GM21717 (cell line): Measurements from ENCODE around the gene KCNIP4.

Source experiments
- ATAC-seq: cut with Tn5 transposase; IDR thresholded peaks from one replicate; pipeline ENCODE4 v1.9.1; 2021; ENCODE audit warnings: mild to moderate bottlenecking, moderate library complexity; ENCODE audit not compliant: unreplicated experiment

Gene KCNIP4

DNA sequence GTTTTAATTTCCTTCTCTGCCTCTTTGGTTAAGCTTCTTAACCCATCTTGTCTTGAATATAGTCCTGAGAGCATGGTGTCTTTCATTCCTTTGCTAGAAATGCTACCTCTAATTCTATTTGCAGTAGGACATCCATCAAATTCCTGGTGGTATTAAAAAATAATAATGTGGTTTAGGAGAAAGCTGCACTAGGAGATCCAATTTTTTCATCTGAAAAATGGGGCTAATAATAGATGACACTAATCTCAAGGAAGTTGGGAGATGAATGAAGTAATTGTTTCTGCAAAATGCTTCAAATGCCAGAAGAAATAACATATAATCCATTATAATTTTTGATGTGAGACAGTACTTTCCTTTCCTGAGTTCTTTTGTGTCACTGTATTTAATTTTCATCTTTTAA is 1053.4 kb downstream of the KCNIP4 start:
- ATAC-seq: no peak

DNA sequence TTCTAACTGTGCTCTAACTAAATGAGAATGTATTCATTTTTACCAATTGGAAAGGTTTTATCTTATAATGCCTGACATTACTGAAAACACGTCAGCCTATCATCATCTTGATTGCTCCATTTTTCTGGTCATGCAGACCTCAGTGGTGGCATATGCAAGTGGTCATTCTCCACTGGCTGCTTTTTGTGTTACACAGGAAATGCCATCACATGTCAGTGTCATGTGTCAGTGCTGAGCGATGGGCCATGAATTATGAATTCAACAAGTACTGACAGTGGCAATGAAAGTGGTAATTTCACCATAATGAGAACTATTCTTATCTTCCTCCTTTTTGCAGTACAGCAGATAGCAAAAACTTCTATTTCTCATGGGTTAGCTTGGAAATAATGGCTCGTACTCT is 1057.8 kb downstream of the KCNIP4 start:
- no peak for ATAC-seq

DNA sequence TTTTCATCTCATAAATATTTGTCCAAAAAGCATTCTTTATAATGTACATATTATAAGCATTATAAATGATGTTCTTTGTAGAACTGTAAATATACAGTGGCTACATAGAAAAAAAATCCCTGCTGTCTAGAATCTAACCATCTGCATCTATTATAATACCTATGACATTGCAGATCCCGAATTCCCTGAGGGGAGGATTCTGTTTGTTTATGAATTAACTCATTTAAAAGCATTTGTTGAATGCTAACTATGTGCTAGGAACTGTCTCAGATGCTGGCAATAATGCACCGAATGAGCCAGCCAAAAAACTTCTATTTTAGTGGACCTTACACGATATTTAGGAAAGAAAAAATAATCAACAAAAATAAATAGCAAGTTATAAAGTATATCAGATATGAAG is 1058.7 kb downstream of the KCNIP4 start:
- ATAC-seq: no peak

DNA sequence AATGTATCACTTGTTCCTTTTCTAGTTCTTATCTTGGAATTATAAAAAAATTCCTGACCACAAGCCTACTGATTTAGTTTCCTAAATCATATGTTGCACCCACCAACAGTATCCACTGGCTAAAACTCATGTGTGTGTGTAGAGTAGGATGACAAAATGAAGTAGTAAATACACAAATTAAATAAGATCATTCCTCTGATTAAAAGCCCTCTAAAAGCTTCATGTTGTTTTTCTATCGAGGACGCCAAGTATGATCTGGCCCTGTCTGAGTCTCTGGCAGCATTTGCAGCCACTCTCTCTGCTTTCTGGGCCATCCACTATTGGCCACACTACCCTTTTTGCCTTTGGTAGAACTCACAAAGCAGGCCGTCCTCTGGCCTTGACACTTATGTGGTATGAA is 1064.9 kb downstream of the KCNIP4 start:
- ATAC-seq: no peak

DNA sequence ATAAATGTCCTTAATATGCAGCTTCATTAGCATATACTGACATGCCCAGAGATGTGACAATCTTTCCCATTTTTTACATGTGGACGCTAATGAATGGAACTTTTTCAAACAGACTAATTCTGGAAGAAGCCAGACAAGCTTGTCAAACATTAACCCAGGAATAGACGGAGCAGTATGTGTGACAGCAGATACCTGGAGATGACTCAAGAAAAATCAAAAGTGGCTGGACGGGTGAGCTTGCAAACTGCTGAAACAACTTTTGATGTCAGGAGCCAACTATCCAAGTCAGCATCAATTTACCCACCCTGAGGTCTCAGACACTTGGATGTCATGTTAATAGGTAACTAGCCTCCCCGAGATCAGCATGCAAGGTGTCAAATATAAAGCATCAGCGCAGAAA is 1065.3 kb downstream of the KCNIP4 start:
- ATAC-seq: no peak

DNA sequence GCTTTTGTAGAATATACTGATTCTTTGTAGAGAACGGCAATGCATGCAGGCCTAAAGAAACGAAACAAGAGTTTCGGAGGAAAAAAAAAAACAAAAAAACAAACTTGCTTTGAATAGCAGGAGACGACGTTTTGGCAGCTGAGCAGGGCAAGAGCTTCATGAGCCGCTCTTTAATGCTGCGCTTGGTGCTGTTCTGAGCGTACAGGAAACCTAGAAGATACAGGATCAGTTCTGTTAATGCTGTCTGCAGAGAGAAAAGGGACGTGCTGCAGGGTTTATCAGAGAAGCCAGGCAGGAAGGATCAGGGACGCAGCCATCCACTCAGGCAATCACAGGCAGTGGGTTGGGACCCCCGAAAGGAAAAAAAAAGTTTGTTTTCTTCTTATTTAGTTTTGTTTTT is 1066.1 kb downstream of the KCNIP4 start:
- no peak for ATAC-seq

DNA sequence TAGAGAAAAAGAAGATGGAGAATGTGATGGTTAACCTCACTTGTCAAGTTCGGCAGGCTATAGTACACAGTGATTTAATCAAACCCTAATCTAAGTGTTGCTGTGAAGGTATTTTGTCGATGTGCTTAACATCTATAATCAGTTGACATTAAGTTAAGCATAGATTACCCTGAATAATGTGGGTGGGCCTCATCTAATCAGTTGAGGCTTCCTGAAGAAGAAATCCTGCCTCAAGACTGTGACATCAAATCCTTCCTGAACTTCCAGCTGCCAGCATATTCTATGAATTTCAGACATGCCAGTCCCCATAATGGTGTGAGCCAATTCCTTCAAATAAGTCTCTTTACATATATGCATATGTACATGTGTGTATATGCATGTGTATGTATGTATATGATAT is 1066.9 kb downstream of the KCNIP4 start:
- no peak for ATAC-seq

DNA sequence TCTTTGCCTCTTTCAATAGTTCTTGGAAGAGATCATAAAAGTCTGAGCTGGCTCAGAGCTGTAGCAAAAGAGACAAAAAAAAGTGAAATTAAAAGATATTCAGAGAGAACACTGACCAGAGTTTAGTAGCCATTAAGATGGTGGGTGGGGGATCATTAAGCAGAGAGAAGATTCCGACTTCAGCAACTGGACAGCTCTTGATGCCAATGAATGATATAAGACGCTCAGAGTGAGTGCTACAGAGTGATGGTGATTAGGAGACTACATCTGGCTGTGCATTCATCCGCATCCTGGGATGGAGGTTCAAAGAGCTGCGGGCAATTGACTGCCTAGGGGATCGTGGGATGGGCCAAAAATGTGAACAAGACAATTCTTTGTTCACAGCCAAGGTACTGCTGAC is 1069.8 kb downstream of the KCNIP4 start:
- ATAC-seq: no peak

DNA sequence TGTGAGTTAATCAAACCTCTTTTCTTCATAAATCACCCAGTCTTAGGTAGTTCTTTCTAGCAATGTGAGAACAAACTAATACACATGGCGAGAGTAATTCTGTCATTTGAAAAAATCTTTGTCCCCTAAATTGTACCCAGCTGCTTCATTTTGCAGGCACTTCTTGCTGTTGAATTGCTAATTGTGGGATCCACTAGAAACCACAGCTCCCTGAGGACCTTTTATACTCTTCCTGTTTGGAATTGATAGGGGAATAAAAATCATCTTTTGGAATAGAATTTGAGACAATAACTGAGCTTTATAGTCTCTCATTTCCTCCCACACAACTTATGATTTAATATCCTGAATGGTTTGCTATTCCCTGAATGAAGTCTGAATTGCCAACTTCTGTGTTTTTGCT is 1078.1 kb downstream of the KCNIP4 start:
- no peak for ATAC-seq

DNA sequence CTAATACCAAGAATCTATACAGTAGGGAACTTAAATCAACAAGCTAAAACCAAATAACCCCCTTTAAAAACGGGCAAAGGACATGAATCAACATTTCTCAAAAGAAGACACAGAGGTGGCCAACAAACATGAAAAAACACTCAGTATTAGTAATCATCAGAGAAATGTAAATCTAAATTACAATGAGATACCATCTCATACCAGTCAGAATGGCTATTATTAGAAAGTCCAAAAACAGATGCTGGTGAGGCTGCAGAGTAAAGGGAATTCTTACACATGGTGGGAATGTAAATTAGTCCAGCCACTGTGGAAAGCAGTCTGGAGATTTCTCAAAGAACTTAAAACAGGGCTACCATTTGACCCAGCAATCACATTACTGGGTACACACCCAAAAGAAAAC is 1080.5 kb downstream of the KCNIP4 start:
- ATAC-seq: no peak

DNA sequence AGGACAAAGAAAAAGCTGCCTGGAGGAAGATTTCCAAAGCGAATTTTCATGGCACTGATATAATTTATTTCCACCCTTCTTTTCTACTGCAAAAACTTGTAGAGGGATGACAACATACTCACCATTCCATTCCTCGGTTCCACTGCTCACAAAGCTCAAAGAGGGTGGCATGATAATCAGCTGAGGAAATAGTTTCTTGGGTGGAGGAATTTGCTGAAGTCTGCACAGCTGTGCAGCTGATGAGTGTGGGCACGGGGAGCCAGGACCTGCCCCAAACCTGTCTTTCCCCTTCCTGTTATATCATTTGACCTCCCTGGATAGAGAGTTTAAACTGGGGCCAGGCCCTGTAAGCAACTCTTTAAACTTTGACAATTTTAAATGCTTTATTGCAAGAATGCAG is 1087.7 kb downstream of the KCNIP4 start:
- no peak for ATAC-seq

DNA sequence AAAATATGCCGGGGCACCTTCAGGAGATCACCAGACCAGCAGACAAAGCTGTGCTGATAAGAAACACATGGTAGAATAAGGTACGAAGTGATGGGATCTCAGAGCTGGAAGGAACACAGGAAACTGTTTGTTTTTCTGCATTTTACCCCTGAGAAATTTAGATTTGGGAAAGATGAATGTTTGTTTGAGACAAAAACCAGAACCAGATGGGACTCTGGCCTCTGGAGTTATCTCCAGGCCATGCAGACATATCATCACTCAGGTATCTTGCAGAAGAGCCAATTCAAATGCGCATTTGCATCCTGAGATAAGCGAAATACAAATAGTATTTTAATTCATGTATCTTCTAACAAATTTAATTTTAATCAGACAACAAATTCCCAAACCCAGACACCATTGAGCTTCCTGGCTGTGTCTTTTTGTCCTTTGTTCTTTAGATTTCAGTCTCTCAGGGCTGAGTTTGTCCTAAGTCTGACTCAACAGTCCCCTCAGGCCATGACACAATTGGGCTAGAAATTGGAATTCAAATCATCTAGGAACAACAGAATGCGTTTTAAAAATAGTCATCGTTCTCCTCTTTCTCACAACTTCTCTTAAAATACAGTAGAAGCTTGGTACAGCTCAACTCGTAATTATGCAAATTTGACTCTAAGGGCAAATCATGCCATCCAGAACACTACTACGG is 1089.3 kb downstream of the KCNIP4 start:
- ATAC-seq: no peak

DNA sequence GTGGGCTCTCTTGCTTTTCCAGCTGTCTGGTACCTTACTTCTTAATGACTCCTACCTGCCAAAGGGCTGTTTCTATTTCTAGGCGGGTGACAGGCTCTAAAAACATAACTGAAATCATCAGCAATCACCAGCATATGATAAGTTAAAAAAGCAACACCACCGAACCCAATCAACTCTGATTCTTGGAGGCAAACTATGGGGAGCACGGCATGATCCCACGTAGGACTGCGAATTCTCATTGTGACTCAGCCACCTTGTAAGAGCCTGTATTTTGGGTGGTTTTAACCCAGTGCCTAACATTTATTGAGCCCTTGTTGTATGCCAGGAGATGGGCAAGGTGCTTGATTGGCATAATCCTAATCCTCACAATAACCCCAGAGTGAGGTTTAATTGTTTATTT is 1091.5 kb downstream of the KCNIP4 start:
- no peak for ATAC-seq

DNA sequence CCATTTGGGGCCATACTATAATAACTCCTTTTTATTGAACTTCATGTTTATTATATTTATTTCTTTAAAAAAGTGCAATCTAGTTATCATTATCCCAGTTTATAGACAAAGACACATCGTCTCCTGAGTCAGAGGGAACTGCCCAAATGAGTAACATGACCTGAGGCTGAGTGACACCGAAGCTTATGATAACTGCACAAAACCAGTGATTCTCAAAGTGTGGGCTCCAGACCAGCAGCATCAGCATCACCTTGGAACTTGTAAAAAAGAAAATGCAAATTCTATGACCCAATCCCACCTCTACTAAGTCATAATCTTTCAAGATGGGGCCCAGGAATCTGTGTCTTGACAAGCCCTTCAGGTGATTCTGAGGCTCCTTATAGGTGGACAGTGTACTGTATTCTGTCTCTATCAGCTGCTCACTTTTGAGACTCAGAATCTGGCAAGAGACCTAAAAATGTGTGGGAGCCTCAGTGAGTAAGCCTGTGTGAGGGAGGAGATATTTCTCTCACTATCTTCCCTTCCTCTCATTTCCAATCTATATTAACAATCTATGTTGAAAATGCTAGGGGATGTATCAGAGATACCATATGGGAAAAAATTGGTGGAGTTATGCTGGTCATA is 1101.3 kb downstream of the KCNIP4 start:
- ATAC-seq: no peak

DNA sequence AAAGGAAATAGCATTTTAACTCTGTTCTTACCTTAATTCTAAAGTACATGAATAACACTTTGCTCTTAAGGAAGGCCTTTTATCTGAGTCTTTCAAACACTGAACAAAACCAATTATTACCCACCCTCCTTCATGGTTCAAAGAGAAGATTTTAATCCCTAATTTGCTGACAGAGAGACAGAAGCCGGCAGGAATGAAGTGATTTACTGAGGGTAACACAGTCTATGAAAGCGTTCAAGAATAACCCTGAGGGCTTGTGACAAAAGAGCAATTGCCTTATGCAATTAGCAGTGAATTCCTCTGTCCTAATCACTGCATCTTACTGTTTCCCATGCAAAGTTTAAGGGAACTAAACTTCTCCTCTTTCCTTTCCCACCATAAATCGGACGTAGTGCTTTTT is 1104.3 kb downstream of the KCNIP4 start:
- ATAC-seq: no peak

DNA sequence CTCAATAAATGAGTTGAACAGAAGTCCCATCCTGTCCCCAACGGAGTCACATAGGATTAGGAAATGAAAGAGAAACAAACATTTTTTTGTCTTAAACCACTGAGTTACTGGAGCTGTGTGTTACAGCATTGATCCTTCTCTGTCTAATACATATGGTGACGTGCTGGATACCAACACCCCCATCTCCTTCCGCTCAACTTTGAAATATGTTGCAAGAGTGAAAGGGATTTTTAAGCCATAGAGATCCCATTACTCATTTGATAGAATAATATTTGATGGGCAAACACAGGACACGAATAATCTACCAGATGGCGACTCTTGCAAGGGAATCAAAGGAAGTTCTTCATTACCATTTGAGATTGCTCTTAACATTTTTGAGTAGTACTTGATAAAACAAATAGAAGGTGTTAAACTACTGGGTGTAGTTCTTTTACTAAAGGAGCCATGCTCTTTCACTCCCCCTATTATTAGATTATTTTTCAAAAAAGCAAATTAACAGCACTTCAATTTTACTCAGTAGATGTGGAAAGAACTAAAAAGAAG is 1107.9 kb downstream of the KCNIP4 start:
- ATAC-seq: no peak

DNA sequence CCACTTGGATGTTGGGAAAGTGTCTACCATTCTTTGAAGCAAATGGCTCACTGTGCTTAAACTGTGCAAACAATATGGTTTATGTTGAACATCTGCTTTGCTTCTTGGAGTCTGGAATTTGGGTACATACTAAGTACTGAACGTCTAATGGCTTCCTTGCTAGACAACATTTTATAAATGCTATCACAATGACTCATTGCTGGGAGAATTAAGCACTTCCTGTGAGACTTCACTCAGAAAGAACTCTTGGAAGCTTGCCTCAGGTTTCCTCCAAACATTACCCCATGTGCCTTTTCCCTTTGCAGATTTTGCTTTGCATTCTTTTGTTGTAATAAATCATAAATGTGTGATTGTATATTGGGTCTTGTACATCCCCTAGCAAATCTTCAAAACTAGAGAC is 1108.6 kb downstream of the KCNIP4 start:
- ATAC-seq: no peak

DNA sequence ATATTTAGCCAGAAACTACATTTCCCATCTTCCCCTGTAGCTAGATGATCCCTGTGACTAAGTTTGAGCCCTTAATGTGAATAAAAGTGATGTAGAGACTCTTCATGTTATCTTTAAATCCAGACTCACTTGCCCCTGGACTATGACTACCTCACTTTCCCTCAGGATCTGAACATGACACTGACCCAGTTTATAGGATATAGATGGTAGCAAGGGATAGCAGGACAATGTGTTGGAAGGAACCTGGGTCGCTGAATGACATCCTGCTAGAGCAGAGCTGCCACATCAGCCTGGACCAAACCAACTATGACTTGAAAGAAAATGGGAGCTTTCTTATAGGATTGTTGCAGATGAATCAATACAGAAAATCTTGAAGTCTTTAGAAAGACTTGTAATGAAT is 1110.1 kb downstream of the KCNIP4 start:
- ATAC-seq: no peak

DNA sequence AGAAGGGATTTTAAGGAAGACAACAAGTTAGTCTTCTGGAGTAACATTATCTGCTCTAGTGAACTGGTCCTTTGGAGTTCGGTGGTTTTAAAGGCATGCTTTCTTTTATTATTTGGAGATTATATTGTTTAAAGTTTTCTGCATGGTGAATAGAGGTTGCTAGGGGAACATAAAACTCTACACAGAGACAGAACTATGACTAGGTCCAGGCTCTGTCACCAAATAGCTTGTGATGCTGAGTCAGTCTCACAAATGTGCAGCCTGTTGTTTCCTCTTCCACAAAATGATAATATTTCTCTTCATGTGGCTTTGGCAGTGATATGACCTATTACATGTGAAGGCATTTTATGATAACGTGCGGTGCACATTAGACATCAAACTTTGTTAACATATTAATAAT is 1115.7 kb downstream of the KCNIP4 start:
- ATAC-seq: no peak

DNA sequence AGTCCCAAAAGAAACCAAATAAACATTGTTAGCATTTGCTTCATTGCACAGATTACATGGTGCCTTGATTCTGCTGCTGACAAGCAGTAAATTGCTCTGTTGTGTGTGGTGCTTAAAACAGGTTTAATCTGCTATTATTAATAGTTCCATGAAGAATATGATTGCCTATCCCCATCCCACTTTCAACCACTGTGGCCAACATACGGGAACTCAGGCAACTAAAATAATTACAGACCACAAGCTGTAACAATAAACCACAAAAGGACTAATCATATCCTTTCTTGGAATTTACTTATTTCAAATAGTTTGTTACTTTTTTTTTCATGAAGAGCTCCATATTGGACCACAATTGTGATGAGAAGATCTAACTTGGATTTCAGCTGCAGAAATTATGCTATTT is 1116.8 kb downstream of the KCNIP4 start:
- no peak for ATAC-seq

DNA sequence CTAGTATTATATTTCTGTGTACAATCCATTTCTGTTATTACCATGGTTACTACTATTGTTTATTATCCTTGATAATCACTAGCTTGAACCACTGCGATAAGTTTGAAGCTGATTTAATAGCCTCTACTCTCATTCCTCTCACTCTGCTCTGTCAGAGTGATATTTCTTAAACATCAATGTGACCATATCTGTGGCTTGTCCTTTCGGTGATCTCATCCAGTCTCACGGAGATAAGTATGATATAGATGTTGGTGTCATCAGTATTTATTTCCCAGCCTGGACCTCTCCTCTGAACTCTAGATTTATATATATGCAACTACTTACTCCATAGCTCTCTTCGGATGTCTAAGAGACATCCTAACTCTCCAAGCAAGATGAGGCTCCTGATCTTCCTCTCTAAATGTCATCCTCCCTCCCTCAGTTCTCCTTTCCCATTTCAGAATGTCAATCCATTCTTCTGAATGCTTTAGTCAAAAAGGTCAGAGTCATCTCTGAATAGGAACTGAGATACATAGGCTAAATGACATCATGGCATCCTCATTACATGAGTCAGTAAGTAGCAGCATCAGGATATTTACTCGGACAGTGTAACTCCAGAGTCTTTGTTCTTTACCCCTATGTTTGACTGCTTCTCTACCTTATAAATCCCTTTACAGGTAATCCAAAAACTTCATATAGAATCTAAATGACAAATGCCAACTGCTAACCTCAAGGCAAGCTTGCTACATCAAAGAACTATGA is 1118.8 kb downstream of the KCNIP4 start:
- ATAC-seq: no peak

DNA sequence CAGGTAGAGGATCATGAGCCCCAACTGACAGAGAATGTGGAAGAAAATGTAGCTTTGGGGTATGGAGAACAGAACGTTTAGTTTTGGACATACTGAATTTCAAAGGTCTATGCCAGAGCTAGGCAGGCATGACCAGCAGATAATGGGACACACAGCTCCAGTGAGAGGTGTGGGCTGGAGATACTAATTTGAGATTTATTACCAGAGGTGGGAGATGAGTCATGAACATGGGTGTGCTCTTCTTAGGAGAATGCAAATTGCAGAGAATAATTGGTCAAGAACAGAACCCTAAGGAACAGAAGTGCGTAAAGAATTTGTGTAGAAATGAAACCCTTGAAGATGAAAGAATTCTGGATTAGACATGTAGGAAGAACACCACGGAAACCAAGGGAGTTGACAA is 1123.1 kb downstream of the KCNIP4 start:
- no peak for ATAC-seq
